ENCODE data around the gene RNF17. TPM values are rescaled to one million over a fixed set of nuclear protein-coding genes. Genes with fewer than 3 reads are reported as not detected.

RNF17 gene
- total RNA-seq (2021; fragmentation: NEBNext Ultra II Directional; extraction: Animal tissue kit (Norgen Biotek cat#: 25700)) (not detected in 2 replicates), polyA plus RNA-seq (2011; rRNA removed) (not detected in 2 replicates), polyA minus RNA-seq (2011; rRNA and poly(A)+ RNA removed) (0.15 TPM in 1 of 2 replicates, not detected in the other)
- not detected for polyA plus RNA-seq (2011; cell fraction: cytosol; rRNA removed)
- polyA plus RNA-seq (2011; cell fraction: nucleus; rRNA removed): not detected
- polyA plus RNA-seq (2012, experiment 1 of 2): not detected in 4 replicates
- polyA plus RNA-seq (2012, experiment 2 of 2): not detected
- not detected for polyA plus RNA-seq (2013, experiment 1 of 2)
- polyA plus RNA-seq (2013, experiment 2 of 2): not detected
- polyA minus RNA-seq (2011; cell fraction: cytosol; rRNA and poly(A)+ RNA removed): not detected
- not detected for polyA minus RNA-seq (2011; cell fraction: nucleus; rRNA and poly(A)+ RNA removed)
- long read RNA-seq, experiment 1: 0 reads
- long read RNA-seq, experiment 2: 0 reads

GRCh38 chr13:24763596-24764275 is at the start of gene RNF17:
Gene RNF17 (plus strand): TSS chr13:24764169. CDS start chr13:24764204, 35 bp downstream.
- no peak for FAIRE-seq
- H3K79me1 ChIP-seq (ENCODE audit: low read depth, low read length): no peaks in the 10 kb centered on the region
- no peak within 1 kb of the TSS for H3K4ac ChIP-seq (replicated peaks; ENCODE audit: insufficient read length, low read depth, low read length)

More at GRCh38 chr13:24763596-24764275, at the start of gene RNF17:
- Histone ChIP-seq H3K9me3 (ENCODE audit: insufficient read depth in 2 of 2, low read depth in 1 of 2, low read length in 1 of 2) (no peaks in the 10 kb centered on the region; a peak in 1 of 4 replicates), H3K14ac (ENCODE audit: insufficient read length) (no peak within 1 kb of the TSS), H4K91ac (replicated peaks; ENCODE audit: insufficient read length, low read length) (no peak within 1 kb of the TSS), H3K4me1 (replicated peaks in 1 of 4; ENCODE audit: control insufficient read depth in 3 of 4, insufficient read depth in 4 of 4, low read length in 3 of 4) (no peaks in the 10 kb centered on the region), H4K5ac (ENCODE audit: insufficient read length, low read depth, low read length) (no peak within 1 kb of the TSS), H3K23ac (ENCODE audit: insufficient read length) (no peak within 1 kb of the TSS), H2BK5ac (ENCODE audit: low read depth, low read length) (no peak within 1 kb of the TSS), H3K4me2 (ENCODE audit: insufficient read depth in 1 of 2, low read depth in 2 of 2, low read length in 2 of 2) (no peak within 1 kb of the TSS), H3K27ac (ENCODE audit: low read depth, low read length) (no peak within 1 kb of the TSS), H3K23me2 (ENCODE audit: low read depth, low read length) (no peaks in the 10 kb centered on the region), H3K56ac (replicated peaks; ENCODE audit: insufficient read length, low read depth, low read length) (no peak within 1 kb of the TSS), H3K36me3 (ENCODE audit: control insufficient read depth in 2 of 4, insufficient read depth in 4 of 4, low read length in 3 of 4) (no peaks in the 10 kb centered on the region), H3K4me3 (ENCODE audit: extremely low read depth in 1 of 4, insufficient read depth in 2 of 4, low read depth in 3 of 4, low read length in 4 of 4) (no peak within 1 kb of the TSS), H2BK20ac (ENCODE audit: low read length) (no peak within 1 kb of the TSS), H2BK12ac (ENCODE audit: low read depth, low read length) (no peak within 1 kb of the TSS), H3K18ac (ENCODE audit: extremely low read depth, low read length) (no peak within 1 kb of the TSS), H2AK5ac (ENCODE audit: low read depth, low read length) (no peak within 1 kb of the TSS), H4K8ac (ENCODE audit: extremely low read depth, insufficient read depth, low read length) (no peak within 1 kb of the TSS), H3K9ac (replicated peaks in 1 of 4; ENCODE audit: extremely low read depth in 1 of 4, low read depth in 3 of 4, low read length in 3 of 4) (no peak within 1 kb of the TSS), H3K27me3 (replicated peaks in 1 of 4; ENCODE audit: control insufficient read depth in 3 of 4, extremely low read depth in 1 of 4, insufficient read depth in 3 of 4, low read length in 3 of 4) (no peaks in the 10 kb centered on the region), H2BK120ac (replicated peaks; ENCODE audit: low read depth, low read length) (no peak within 1 kb of the TSS), H2BK15ac (ENCODE audit: low read length) (no peak within 1 kb of the TSS), H2AFZ (ENCODE audit: low read length) (no peak within 1 kb of the TSS), H4K20me1 (replicated peaks in 1 of 2; ENCODE audit: control insufficient read depth in 1 of 2, insufficient read depth in 2 of 2, low read length in 2 of 2) (no peaks in the 10 kb centered on the region), H3K79me2 (ENCODE audit: control insufficient read depth in 1 of 2, insufficient read depth in 2 of 2, low read length in 2 of 2) (no peaks in the 10 kb centered on the region)
- ChIA-PET POLR2A (ENCODE audit: partially characterized antibody) (no interaction called here), CTCF (ENCODE audit: partially characterized antibody) (no interaction called here)
- WGBS, 2 experiments (ENCODE audit: extremely low coverage in 1 of 2, insufficient coverage in 1 of 2, insufficient read length in 1 of 2, insufficient replicate concordance in 2 of 2, low coverage in 1 of 2, low lambda C conversion rate in 2 of 2, missing lambda C conversion rate in 1 of 2): 92% methylated on average over 26 of the region's 28 CpGs; no CpG with 5 or more reads in 1 of the 2 experiments
- DNase-seq (ENCODE audit: low read depth in 1 of 2, low spot score in 2 of 2): no peak
- TF ChIP-seq BCL11A (IDR thresholded peaks at IDR 0.05; ENCODE audit: low read depth in 2 of 2, low read length in 2 of 2) (no peak), MAX (IDR thresholded peaks at IDR 0.05) (no peak), CTCF (IDR thresholded peaks at IDR 0.05; ENCODE audit: control extremely low read depth in 1 of 3, insufficient read depth in 1 of 3, low read depth in 1 of 3, low read length in 3 of 3) (no peak), GTF2F1 (IDR thresholded peaks at IDR 0.05; ENCODE audit: borderline replicate concordance, low read depth, low read length) (no peak), SUZ12 (IDR thresholded peaks at IDR 0.05; ENCODE audit: low read length) (no peak), TCF12 (IDR thresholded peaks at IDR 0.05; ENCODE audit: low read depth, low read length) (no peak), TEAD4 (IDR thresholded peaks at IDR 0.05; ENCODE audit: low read depth, low read length) (no peak), EP300 (IDR thresholded peaks at IDR 0.05; ENCODE audit: borderline replicate concordance in 1 of 2, low read depth in 2 of 2, low read length in 2 of 2) (no peak)
